IPS-NIHi7 (cell line): ENCODE measurements around the gene TMEM131L.
A peak's percentile ranks its signal among the peaks of the same experiment; 100 is the strongest.
"Not testable (repeated sequence)": the region's sequence is repeated elsewhere in the genome, so short reads cannot be mapped to it uniquely, and the experiment has no call there.

ENCODE experiments used
- DNase-seq: peaks from one replicate; pipeline ENCODE4 v3.0.0; 2012; ENCODE audit warnings: mixed read lengths; ENCODE audit errors: extremely low spot score

Gene TMEM131L

DNA sequence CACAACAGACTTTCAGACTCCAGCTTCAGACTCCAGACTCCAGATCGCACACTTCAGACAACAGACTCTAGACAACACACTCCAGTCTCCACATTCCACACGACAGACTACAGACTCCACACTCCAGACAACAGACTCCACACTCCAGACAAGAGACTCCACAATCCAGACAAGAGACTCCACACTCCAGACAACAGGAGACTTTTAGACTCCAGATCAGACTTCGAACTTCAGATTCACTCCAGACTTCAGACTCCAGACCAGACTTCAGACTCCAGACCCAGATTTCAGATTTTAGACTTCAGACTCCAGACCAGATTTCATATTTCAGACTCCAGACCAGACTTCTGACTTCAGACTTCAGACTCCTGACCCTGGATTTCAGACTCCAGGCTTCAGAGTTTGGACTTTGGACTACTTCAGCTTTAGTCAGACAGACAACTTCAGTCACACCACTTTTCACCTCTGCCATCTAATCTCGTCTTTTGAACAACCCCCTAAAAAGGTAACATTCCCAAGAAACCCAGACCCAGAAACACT lies 188.9 kb downstream of the TMEM131L start:
- no peak for DNase-seq

DNA sequence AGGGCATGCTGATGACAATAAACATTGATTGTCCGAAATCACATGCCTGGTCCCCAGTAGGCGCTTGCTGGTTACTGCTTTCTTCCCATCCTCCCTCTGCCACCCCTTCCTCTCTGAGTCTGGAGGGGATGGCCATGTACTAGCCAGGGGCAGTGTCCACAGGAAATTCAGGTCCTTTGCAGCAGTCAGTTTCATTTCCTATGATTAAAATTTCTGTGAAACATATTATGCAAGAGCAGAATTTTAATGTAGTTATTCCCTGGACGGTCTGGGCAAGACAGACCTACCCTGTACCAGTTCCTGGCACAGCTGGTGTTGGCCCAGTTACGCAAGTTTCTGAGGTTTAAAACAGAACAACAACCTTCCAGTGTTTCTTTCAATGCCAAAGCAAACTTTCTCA lies 189.8 kb downstream of the TMEM131L start:
- DNase-seq = no peak

GRCh38 chr4:153661215-153661822 lies 195.2 kb downstream of the TMEM131L start:
- no peak for DNase-seq

- no peak for DNase-seq
Measured at GRCh38 chr4:153661908-153662307, 195.7 kb downstream of the TMEM131L start.

DNA sequence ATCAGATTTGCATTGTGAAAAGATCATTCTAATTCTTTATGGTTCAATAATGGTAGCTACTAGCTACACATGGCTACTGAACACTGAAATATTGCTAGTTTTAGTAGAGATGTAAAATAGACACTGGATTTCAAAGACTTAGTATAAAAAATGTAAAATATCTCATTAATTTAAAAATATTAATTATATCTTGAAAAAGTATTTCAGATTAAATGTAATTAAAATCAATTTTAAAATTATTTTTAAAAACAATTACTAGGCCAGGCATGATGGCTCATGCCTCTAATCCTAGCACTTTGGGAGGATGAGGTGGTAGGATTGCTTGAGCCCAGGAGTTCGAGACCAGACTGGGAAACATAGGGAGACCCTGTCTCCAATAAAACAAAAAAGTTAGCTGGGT lies 197.5 kb downstream of the TMEM131L start:
- DNase-seq = no peak

GRCh38 chr4:153666505-153666904 lies 200.3 kb downstream of the TMEM131L start:
- not testable (repeated sequence) for DNase-seq

DNA sequence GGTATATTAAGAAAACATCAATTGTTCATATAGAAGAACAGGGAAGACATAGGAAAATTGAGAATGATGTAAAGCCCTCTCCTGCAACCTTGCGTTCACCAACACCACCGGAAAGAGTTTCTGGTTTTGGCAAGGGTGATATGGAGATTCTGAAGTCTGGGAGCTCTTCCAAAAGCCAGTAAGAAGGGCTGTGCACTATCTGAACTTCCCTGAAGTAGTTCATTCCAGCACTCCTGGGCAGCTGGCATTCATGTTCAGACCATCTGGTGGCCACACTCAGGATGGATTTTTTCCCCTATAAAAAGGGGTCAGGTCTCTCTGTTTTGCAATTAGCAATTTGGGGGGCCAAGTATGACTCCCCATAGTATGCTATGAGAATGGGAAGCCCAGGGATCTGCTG lies 202.5 kb downstream of the TMEM131L start:
- no peak for DNase-seq

DNA sequence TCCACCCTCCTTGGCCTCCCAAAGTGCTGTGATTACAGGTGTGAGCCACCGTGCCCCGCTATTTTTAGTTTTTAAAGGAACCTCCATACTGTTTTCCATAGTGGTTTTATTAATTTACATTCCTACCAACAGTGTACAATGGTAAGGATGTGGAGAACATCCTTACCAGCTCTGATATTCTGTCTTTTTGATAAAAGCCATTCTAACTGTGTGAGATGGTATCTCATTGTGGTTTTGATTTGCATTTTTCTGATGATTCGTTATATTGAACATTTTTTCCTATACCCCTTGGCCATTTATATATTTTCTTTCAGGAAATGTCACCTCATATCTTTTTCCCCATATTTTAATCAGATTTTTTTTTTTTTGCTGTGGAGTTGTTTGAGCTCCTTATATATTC lies 203.7 kb downstream of the TMEM131L start:
- DNase-seq = no peak

GRCh38 chr4:153676486-153676885 lies 210.3 kb downstream of the TMEM131L start:
- no peak for DNase-seq

GRCh38 chr4:153676984-153677383 lies 210.8 kb downstream of the TMEM131L start:
- no peak for DNase-seq

- no peak for DNase-seq
Measured at GRCh38 chr4:153679486-153679885, 213.3 kb downstream of the TMEM131L start.

DNA sequence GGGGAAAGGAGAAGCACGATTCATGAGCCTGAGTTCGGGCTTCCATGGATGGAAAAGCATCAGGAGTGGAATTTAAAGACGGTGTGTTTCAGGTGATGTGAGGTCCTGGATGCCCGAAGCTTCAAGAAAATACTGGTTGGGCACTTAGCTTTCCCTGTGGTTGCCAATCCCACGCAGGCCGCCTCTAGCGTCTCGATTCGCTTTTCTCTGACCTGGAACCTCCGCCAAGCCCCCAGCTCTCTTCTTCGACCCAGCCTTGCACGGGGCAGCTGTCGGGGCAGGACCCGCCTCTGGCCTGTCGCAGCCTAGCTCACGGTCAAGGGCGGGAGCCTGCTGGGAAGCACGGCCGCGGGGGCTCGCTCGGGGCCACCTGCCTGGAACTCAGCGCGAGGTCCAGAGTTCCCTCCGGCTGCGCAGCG lies 217.6 kb downstream of the TMEM131L start:
- DNase-seq = peak; percentile 72

DNA sequence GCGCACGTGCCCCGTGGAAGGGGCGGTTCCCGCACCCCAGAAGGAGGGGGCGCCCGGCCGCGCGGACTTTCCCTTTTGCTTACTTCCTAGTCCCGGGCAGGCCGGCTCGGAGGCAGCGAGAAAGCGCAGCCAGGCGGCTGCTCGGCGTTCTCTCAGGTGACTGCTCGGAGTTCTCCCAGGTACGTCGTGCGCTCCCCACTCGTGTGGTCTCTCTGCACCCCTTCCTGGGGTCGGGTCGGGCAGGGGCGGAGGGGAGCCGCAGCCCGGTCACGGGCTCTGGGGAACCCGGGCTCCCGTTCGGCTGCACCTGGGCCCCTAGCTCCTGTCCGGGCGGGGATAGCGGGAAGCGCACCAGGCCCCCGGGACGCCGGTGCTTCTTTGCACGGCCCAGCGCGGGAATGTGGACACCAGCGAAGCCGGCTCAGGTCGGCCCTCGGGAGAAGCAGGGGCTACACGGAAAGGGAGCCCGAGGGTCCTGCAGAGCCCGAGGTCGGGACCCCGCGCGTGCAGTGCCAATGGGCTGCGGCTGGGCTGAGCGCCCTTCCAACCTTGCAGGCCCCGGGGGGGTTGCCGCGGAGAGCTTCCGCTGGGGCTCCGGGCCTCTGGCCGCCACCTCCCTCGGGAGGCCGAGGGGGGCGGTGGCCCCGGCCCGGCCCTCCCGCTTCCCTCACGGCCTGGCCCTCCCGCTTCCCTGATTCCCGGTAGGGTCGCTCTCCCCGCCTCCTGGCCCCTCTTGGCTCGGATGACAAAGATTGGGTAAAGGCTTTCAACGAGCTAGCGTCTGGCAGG lies 218.2 kb downstream of the TMEM131L start, which contains the start of gene TLR2:
Gene TLR2, plus strand, starts transcription at position 99 of the 789 bp plus-strand sequence. CDS start 18,628 bp downstream, outside the sequence.
- DNase-seq = peak; percentile 77

DNA sequence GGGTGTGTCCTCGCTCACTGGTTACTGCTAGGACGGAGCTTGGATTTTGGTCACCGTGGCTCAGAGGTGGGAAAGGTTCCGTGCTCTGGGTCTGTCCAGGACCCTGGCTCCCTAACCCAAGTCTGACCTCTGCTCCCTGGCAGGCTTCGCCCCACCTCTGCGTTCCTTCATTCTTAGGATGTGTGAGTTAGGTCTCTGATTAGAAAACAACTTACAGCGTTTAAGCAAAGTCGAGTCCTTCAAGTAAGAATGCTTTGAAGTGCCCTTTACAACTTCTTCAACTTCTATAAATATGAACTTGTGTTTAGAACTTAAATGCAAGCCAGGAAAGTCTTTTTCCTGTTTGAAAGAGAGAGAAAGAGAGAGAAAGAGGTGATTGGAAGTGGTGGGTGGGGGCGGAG lies 218.8 kb downstream of the TMEM131L start:
- no peak for DNase-seq
